Keratinocyte (primary cell): ENCODE data around the gene GPATCH2. TPM values are rescaled to one million over a fixed set of nuclear protein-coding genes. Genes with fewer than 3 reads are reported as not detected.
A peak's percentile ranks its signal among the peaks of the same experiment; 100 is the strongest.

Source experiments
- DNase-seq: peaks from one replicate; pipeline ENCODE4 v3.0.0-alpha.2; 2011; ENCODE audit warnings: low read depth, missing footprints, low spot score
- FAIRE-seq: peaks from 2 replicates; lab custom pipeline; 2011; peaks lifted over from hg19 to GRCh38; lab: Jason Lieb, UNC
- H2AFZ ChIP-seq: 2 replicates; pipeline ENCODE4 v1.6.0; 2012; ENCODE audit warnings: low read length, control low read depth, inconsistent platforms; ENCODE audit not compliant: control insufficient read depth
- H3K27ac ChIP-seq: 2 replicates; pipeline ENCODE4 v1.5.1; 2011; ENCODE audit warnings: low read length; ENCODE audit not compliant: control insufficient read depth, insufficient read depth
- H3K27me3 ChIP-seq: 3 replicates; pipeline ENCODE4 v1.6.0; 2011; ENCODE audit warnings: low read length; ENCODE audit not compliant: control insufficient read depth, insufficient read depth; ENCODE audit errors: extremely low read depth
- H3K36me3 ChIP-seq, 2 experiments: 2 replicates in 1 of 2; 3 replicates in 1 of 2; pipeline ENCODE4 v1.5.1; 2011; ENCODE audit warnings: low read length in 2 of 2, mild to moderate bottlenecking in 1 of 2; ENCODE audit not compliant: control insufficient read depth in 2 of 2, insufficient read depth in 2 of 2; ENCODE audit errors: extremely low read depth in 1 of 2
- H3K4me1 ChIP-seq: 3 replicates; pipeline ENCODE4 v1.5.1; 2011; ENCODE audit warnings: low read length; ENCODE audit not compliant: control insufficient read depth, insufficient read depth; ENCODE audit errors: extremely low read depth
- H3K4me2 ChIP-seq: 3 replicates; pipeline ENCODE4 v1.6.0; 2011; ENCODE audit warnings: low read depth, low read length; ENCODE audit not compliant: control insufficient read depth, insufficient read depth; ENCODE audit errors: extremely low read depth
- H3K4me3 ChIP-seq, 3 experiments: fragments of 200-600 bp in 1 of 3; sonication (generic) in 1 of 3; 2 replicates in 2 of 3; 3 replicates in 1 of 3; pipeline ENCODE4 v1.5.1; 2011 to 2016; ENCODE audit warnings: low read length in 3 of 3, mild to moderate bottlenecking in 3 of 3, control low read depth in 2 of 3, inconsistent platforms in 1 of 3, low read depth in 1 of 3, mixed read lengths in 1 of 3, mixed run types in 1 of 3, moderate library complexity in 1 of 3; ENCODE audit not compliant: control insufficient read depth in 2 of 3, insufficient read depth in 2 of 3; ENCODE audit errors: extremely low read depth in 1 of 3
- H3K79me2 ChIP-seq: 2 replicates; pipeline ENCODE4 v1.6.0; 2012; ENCODE audit warnings: low read length; ENCODE audit not compliant: control insufficient read depth, insufficient read depth
- H3K9ac ChIP-seq: 3 replicates; pipeline ENCODE4 v1.6.0; 2011; ENCODE audit warnings: low read length; ENCODE audit not compliant: control insufficient read depth, insufficient read depth; ENCODE audit errors: extremely low read depth
- H3K9me1 ChIP-seq: 3 replicates; pipeline ENCODE4 v1.6.0; 2011; ENCODE audit warnings: low read length; ENCODE audit not compliant: control insufficient read depth, insufficient read depth; ENCODE audit errors: extremely low read depth
- H3K9me3 ChIP-seq: 2 replicates; pipeline ENCODE4 v1.5.1; 2012; ENCODE audit warnings: low read depth, low read length; ENCODE audit not compliant: control insufficient read depth
- H4K20me1 ChIP-seq: 3 replicates; pipeline ENCODE4 v1.6.0; 2011; ENCODE audit warnings: low read length; ENCODE audit not compliant: control insufficient read depth, insufficient read depth; ENCODE audit errors: extremely low read depth
- CTCF ChIP-seq, 3 experiments: IDR thresholded peaks in 1 of 3; conservative IDR thresholded peaks in 1 of 3; optimal IDR thresholded peaks in 1 of 3; 2 replicates in 2 of 3; 3 replicates in 1 of 3; pipeline versions ENCODE3 to v1.5.1; 2011; ENCODE audit warnings: low read length in 3 of 3, mild to moderate bottlenecking in 3 of 3, moderate library complexity in 2 of 3, control low read depth in 1 of 3, inconsistent platforms in 1 of 3; ENCODE audit not compliant: insufficient read depth in 2 of 3; ENCODE audit errors: extremely low read depth in 1 of 3
- EZH2 ChIP-seq: IDR thresholded peaks from one replicate; pipeline ENCODE4 v1.6.1; 2012; ENCODE audit warnings: inconsistent platforms, mild to moderate bottlenecking, low read length, moderate library complexity
- dilution Hi-C: fragments of 300-500 bp; cut with MboI; formaldehyde crosslinking; loops from one replicate; pipeline ENCODE4 v1.7.0; 2020; ENCODE audit warnings: low sequenced_read_pairs; ENCODE audit not compliant: extremely low pct_ligation_motif_present
- polyA plus RNA-seq, 5 experiments: library from polyadenylated mRNA; depleted of rRNA in 3 of 5; stranded (reverse) in 3 of 5; stranded (forward) in 1 of 5; unstranded in 1 of 5; fragments of >200 nt; gene quantifications; 1 replicate in 1 of 5; 2 replicates in 3 of 5; 3 replicates in 1 of 5; pipeline versions ENCODE4 v1.2.1 to v1.2.3, GENCODE V29; 2011 to 2012; ENCODE audit warnings: missing spikeins in 2 of 5, low read depth in 1 of 5, low replicate concordance in 1 of 5

The GPATCH2 gene
- polyA plus RNA-seq, 1 donor (not counting 4 experiments of a cell fraction or from before 2014, with no cell fraction given): 15.7 TPM

DNA sequence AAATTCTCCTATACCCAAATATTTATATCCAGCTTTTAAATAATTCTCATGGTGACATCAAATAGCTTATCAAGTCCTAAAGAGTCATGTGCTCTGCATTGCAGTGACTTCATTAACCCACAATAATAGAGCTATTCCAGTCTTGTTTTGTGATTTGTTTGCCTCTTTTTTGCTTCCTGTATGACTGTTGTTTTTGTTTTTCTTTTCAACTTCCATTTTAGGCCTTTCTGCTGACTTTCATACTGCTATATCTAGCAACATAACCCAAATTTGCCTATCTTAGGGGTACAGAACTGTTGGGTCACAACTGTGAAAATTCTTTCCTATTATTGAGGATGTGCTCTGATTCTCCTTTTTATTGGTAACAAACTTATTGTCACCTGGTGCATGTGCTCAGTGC lies 30.5 kb upstream of the GPATCH2 start:
- FAIRE-seq: peak; percentile 43

GRCh38 chr1:217660353-217661062 lies 29.6 kb upstream of the GPATCH2 start:
- Histone ChIP-seq H3K79me2 (no peaks in the 10 kb centered on the region), H3K4me3 (peak overlapping the region in 2 of 3 experiments; percentile 19 to 42), H3K9ac (peak overlapping the region; percentile 49), H2AFZ (peak overlapping the region; percentile 92), H3K27ac (peak overlapping the region; percentile 84), H3K9me1 (no peaks in the 10 kb centered on the region), H3K4me2 (peak overlapping the region; percentile 74), H3K9me3 (no peaks in the 10 kb centered on the region), H4K20me1 (no peaks in the 10 kb centered on the region), H3K27me3 (no peaks in the 10 kb centered on the region), H3K4me1 (peaks cover 24% of the 10 kb centered on the region), H3K36me3 (no peaks in the 10 kb centered on the region)
- FAIRE-seq (peak; percentile 99), DNase-seq (peak; percentile 95)
- dilution Hi-C loops: no loop called here
- peak; percentile 38 to 53 (median 44) for TF ChIP-seq CTCF (optimal IDR thresholded peaks at IDR 0.05 in 1 of 3, IDR thresholded peaks at IDR 0.05 in 1 of 3, conservative IDR thresholded peaks at IDR 0.05 in 1 of 3; ENCODE audit: extremely low read depth in 1 of 3, insufficient read depth in 2 of 3, low read length in 3 of 3)
- TF ChIP-seq EZH2: no peak

More for the DNA sequence above, 30.5 kb upstream of the GPATCH2 start:
- dilution Hi-C loops: no loop called here
- peak overlapping the region; percentile 84 for H3K27ac ChIP-seq
- H3K79me2 ChIP-seq: no peaks in the 10 kb centered on the region
- TF ChIP-seq EZH2: no peak
- TF ChIP-seq CTCF (optimal IDR thresholded peaks at IDR 0.05 in 1 of 3, IDR thresholded peaks at IDR 0.05 in 1 of 3, conservative IDR thresholded peaks at IDR 0.05 in 1 of 3; ENCODE audit: extremely low read depth in 1 of 3, insufficient read depth in 2 of 3, low read length in 3 of 3): no peak
- no peaks in the 10 kb centered on the region for H3K36me3 ChIP-seq
- no peaks in the 10 kb centered on the region for H3K9me3 ChIP-seq
- H3K4me1 ChIP-seq: peaks cover 24% of the 10 kb centered on the region
- DNase-seq: no peak
- H2AFZ ChIP-seq: peak overlapping the region; percentile 92
- H3K4me2 ChIP-seq: peak overlapping the region; percentile 74
- H4K20me1 ChIP-seq: no peaks in the 10 kb centered on the region
- no peaks in the 10 kb centered on the region for H3K27me3 ChIP-seq
- peak overlapping the region in 1 of 3 experiments; percentile 42 for H3K4me3 ChIP-seq
- peak overlapping the region; percentile 49 for H3K9ac ChIP-seq
- H3K9me1 ChIP-seq: no peaks in the 10 kb centered on the region
